Ovary (tissue), 3 donors: ENCODE measurements around the gene NBPF11.
"Not testable (repeated sequence)": the region's sequence is repeated elsewhere in the genome, so short reads cannot be mapped to it uniquely, and the experiment has no call there.

Experiments used
- POLR2A ChIP-seq: fragments of 450-650 bp; IDR thresholded peaks from one replicate; pipeline ENCODE4 v1.6.1; 2017; ENCODE audit warnings: antibody characterized with exemption, mild to moderate bottlenecking, moderate library complexity
- TF ChIP-seq, protein P1 (sequence below), 3 donors: fragments of 450-650 bp in 2 of 3; fragments of 200-600 bp in 1 of 3; IDR thresholded peaks; one replicate each; pipeline versions ENCODE4 v1.5.1 to v1.8.0; 2016 to 2022; ENCODE audit warnings: antibody characterized with exemption in 3 of 3, mild to moderate bottlenecking in 1 of 3
- donor health status: DM: no; HTN: no; CAD: no.

DNA sequence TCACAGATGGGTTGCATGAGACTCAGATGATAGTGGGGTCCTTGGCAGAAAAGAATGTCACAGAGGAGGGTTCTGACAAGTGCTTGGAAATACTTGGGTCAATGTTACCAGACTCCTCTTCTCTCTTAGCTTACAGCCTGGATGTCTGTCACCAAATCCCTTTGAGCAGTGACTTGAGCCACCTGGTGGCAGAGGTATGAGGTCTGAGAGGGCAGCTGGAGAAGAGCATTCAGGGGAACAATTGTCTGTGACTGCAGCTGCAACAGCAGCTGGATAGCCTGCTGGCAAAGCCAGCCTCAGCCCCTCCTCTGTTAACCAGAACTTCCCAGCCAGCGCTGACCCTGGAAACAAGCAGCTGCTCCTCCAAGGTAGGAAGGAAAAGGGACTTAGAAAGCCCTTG lies 65.9 kb downstream of the NBPF11 start:
- TF ChIP-seq, protein P1, sequence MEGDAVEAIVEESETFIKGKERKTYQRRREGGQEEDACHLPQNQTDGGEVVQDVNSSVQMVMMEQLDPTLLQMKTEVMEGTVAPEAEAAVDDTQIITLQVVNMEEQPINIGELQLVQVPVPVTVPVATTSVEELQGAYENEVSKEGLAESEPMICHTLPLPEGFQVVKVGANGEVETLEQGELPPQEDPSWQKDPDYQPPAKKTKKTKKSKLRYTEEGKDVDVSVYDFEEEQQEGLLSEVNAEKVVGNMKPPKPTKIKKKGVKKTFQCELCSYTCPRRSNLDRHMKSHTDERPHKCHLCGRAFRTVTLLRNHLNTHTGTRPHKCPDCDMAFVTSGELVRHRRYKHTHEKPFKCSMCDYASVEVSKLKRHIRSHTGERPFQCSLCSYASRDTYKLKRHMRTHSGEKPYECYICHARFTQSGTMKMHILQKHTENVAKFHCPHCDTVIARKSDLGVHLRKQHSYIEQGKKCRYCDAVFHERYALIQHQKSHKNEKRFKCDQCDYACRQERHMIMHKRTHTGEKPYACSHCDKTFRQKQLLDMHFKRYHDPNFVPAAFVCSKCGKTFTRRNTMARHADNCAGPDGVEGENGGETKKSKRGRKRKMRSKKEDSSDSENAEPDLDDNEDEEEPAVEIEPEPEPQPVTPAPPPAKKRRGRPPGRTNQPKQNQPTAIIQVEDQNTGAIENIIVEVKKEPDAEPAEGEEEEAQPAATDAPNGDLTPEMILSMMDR (IDR thresholded peaks at IDR 0.05), result not testable (repeated sequence)
- not testable (repeated sequence) for TF ChIP-seq POLR2A
